LNCaP clone FGC (cell line): Measurements from ENCODE around the gene PPM1H.

Experiments
- DNase-seq: peaks from one replicate; pipeline ENCODE4 v3.0.0-alpha.2; 2011; ENCODE audit warnings: low read depth
- H3K4me3 ChIP-seq: 2 replicates; pipeline ENCODE4 v1.5.1; 2011; ENCODE audit warnings: mild to moderate bottlenecking, low read depth, low read length, control low read depth
- CTCF ChIP-seq: IDR thresholded peaks from 2 replicates; pipeline ENCODE4 v1.5.1; 2012; ENCODE audit warnings: mild to moderate bottlenecking; ENCODE audit not compliant: control insufficient read depth, insufficient read depth; ENCODE audit errors: extremely low read depth

Gene PPM1H

GRCh38 chr12:62934799-62935674 lies at the start of gene PPM1H:
TSS of gene PPM1H (minus strand) at chr12:62935150. CDS start at chr12:62934736, 414 bp downstream.
- peak; percentile 89 for TF ChIP-seq CTCF

GRCh38 chr12:62983594-62983993 lies 48.6 kb upstream of the PPM1H start:
- H3K4me3 ChIP-seq = no peak overlapping the region
- no peak for DNase-seq
- TF ChIP-seq CTCF = no peak

More at GRCh38 chr12:62934799-62935674, at the start of gene PPM1H:
- DNase-seq = peak; percentile 77
- H3K4me3 ChIP-seq = peak within 1 kb of the TSS; percentile 92

GRCh38 chr12:62978768-62979167 lies 43.8 kb upstream of the PPM1H start:
- DNase-seq = no peak
- no peak for TF ChIP-seq CTCF
- no peak overlapping the region for H3K4me3 ChIP-seq

- no peak for TF ChIP-seq CTCF
- H3K4me3 ChIP-seq = no peak overlapping the region
- DNase-seq = no peak
Observed at GRCh38 chr12:62977883-62978282, 42.9 kb upstream of the PPM1H start.

- H3K4me3 ChIP-seq = no peak overlapping the region
- no peak for DNase-seq
- no peak for TF ChIP-seq CTCF
Observed at GRCh38 chr12:62977418-62977817, 42.5 kb upstream of the PPM1H start.

GRCh38 chr12:62976110-62976662 lies 41.2 kb upstream of the PPM1H start:
- DNase-seq = no peak
- no peak overlapping the region for H3K4me3 ChIP-seq
- TF ChIP-seq CTCF = no peak
